Testis (tissue), 2 donors: ENCODE results near the gene CRYM.

Experiments used
- POLR2A ChIP-seq: fragments of 450-650 bp; IDR thresholded peaks from one replicate; pipeline ENCODE4 v1.6.1; 2017; ENCODE audit warnings: antibody characterized with exemption, mild to moderate bottlenecking, moderate library complexity
- TF ChIP-seq, protein P1 (sequence below), 3 experiments: fragments of 450-650 bp in 2 of 3; fragments of 200-600 bp in 1 of 3; sonication (generic) in 1 of 3; IDR thresholded peaks; one replicate each; pipeline ENCODE4 v1.5.1; 2016 to 2019; ENCODE audit warnings: antibody characterized with exemption in 3 of 3, mild to moderate bottlenecking in 2 of 3, moderate library complexity in 1 of 3

DNA sequence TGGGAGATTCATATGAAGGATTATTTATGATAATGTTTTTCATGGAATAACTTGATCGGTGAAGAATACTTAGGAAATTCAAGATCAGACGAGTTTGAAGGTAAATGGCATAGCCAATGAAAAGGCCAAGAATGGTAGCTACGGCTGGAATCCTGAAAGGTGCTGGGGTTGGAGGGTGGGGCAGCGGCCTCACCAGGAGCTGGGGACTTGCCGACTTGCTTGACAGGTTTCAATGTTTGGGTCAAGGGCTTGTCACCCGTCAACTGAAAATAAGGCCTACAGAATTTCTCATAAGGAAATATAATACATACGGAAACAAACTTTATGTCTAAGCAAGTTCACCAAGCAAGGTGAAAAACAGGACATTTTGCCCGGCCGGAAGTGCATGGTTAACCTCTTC lies 9.9 kb downstream of the CRYM start:
- TF ChIP-seq, protein P1, sequence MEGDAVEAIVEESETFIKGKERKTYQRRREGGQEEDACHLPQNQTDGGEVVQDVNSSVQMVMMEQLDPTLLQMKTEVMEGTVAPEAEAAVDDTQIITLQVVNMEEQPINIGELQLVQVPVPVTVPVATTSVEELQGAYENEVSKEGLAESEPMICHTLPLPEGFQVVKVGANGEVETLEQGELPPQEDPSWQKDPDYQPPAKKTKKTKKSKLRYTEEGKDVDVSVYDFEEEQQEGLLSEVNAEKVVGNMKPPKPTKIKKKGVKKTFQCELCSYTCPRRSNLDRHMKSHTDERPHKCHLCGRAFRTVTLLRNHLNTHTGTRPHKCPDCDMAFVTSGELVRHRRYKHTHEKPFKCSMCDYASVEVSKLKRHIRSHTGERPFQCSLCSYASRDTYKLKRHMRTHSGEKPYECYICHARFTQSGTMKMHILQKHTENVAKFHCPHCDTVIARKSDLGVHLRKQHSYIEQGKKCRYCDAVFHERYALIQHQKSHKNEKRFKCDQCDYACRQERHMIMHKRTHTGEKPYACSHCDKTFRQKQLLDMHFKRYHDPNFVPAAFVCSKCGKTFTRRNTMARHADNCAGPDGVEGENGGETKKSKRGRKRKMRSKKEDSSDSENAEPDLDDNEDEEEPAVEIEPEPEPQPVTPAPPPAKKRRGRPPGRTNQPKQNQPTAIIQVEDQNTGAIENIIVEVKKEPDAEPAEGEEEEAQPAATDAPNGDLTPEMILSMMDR (IDR thresholded peaks at IDR 0.05) = no peak
- no peak for TF ChIP-seq POLR2A
